Osteoblast (primary cell): ENCODE measurements around the gene OR6T1. TPM values are rescaled to one million over a fixed set of nuclear protein-coding genes. Genes with fewer than 3 reads are reported as not detected.

Experiments used
- DNase-seq: peaks from one replicate; pipeline ENCODE4 v3.0.0; 2011; ENCODE audit warnings: low spot score, mixed read lengths; ENCODE audit not compliant: insufficient read length; ENCODE audit errors: missing footprints
- H2AFZ ChIP-seq: 2 replicates; pipeline ENCODE4 v1.6.0; 2011; ENCODE audit warnings: mild to moderate bottlenecking, low read length
- H3K27ac ChIP-seq: 2 replicates; pipeline ENCODE4 v1.5.1; 2011; ENCODE audit warnings: mild to moderate bottlenecking, low read depth, low read length, moderate library complexity
- H3K27me3 ChIP-seq: 2 replicates; pipeline ENCODE4 v1.6.0; 2012; ENCODE audit warnings: mild to moderate bottlenecking, control low read depth, inconsistent platforms, low read length, moderate library complexity; ENCODE audit not compliant: insufficient read depth
- H3K36me3 ChIP-seq: 2 replicates; pipeline ENCODE4 v1.5.1; 2011; ENCODE audit warnings: mild to moderate bottlenecking, low read length, control low read depth, moderate library complexity; ENCODE audit not compliant: insufficient read depth
- H3K4me1 ChIP-seq: 2 replicates; pipeline ENCODE4 v1.5.1; 2011; ENCODE audit warnings: mild to moderate bottlenecking, low read length, control low read depth, moderate library complexity; ENCODE audit not compliant: insufficient read depth
- H3K4me2 ChIP-seq: 2 replicates; pipeline ENCODE4 v1.6.0; 2011; ENCODE audit warnings: mild to moderate bottlenecking, low read length; ENCODE audit not compliant: insufficient read depth
- H3K4me3 ChIP-seq: fragments of 200-600 bp; sonication (generic); 3 replicates; pipeline ENCODE4 v1.5.1; 2012; ENCODE audit warnings: mild to moderate bottlenecking, low read length, inconsistent platforms; ENCODE audit not compliant: insufficient read depth
- H3K79me2 ChIP-seq: 2 replicates; pipeline ENCODE4 v1.6.0; 2012; ENCODE audit warnings: mild to moderate bottlenecking, low read length, control low read depth, inconsistent platforms; ENCODE audit not compliant: insufficient read depth
- H3K9me3 ChIP-seq: 2 replicates; pipeline ENCODE4 v1.5.1; 2011; ENCODE audit warnings: low read depth, low read length, control low read depth
- H4K20me1 ChIP-seq: 2 replicates; pipeline ENCODE4 v1.6.0; 2012; ENCODE audit warnings: mild to moderate bottlenecking, low read length, control low read depth; ENCODE audit not compliant: insufficient read depth
- total RNA-seq: library from RNA; depleted of rRNA; stranded (reverse); fragments of >200 nt; gene quantifications from 2 replicates; pipeline ENCODE4 v1.2.3, GENCODE V29; 2012
- TF ChIP-seq, protein P1 (sequence below): IDR thresholded peaks from 2 replicates; pipeline ENCODE4 v1.5.1; 2011; ENCODE audit warnings: mild to moderate bottlenecking, low read depth, low read length, moderate library complexity; ENCODE audit errors: extremely low read depth

The OR6T1 gene, protein sequence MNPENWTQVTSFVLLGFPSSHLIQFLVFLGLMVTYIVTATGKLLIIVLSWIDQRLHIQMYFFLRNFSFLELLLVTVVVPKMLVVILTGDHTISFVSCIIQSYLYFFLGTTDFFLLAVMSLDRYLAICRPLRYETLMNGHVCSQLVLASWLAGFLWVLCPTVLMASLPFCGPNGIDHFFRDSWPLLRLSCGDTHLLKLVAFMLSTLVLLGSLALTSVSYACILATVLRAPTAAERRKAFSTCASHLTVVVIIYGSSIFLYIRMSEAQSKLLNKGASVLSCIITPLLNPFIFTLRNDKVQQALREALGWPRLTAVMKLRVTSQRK
- total RNA-seq = not detected in 2 replicates

- TF ChIP-seq, protein P1, sequence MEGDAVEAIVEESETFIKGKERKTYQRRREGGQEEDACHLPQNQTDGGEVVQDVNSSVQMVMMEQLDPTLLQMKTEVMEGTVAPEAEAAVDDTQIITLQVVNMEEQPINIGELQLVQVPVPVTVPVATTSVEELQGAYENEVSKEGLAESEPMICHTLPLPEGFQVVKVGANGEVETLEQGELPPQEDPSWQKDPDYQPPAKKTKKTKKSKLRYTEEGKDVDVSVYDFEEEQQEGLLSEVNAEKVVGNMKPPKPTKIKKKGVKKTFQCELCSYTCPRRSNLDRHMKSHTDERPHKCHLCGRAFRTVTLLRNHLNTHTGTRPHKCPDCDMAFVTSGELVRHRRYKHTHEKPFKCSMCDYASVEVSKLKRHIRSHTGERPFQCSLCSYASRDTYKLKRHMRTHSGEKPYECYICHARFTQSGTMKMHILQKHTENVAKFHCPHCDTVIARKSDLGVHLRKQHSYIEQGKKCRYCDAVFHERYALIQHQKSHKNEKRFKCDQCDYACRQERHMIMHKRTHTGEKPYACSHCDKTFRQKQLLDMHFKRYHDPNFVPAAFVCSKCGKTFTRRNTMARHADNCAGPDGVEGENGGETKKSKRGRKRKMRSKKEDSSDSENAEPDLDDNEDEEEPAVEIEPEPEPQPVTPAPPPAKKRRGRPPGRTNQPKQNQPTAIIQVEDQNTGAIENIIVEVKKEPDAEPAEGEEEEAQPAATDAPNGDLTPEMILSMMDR = no peak
- H4K20me1 ChIP-seq = no peaks in the 10 kb centered on the region
- H3K4me3 ChIP-seq = no peak within 1 kb of the TSS
- H3K27ac ChIP-seq = no peak within 1 kb of the TSS
- H3K79me2 ChIP-seq = no peaks in the 10 kb centered on the region
- no peaks in the 10 kb centered on the region for H3K27me3 ChIP-seq
- no peaks in the 10 kb centered on the region for H3K9me3 ChIP-seq
- no peak within 1 kb of the TSS for H2AFZ ChIP-seq
- H3K36me3 ChIP-seq = no peaks in the 10 kb centered on the region
- H3K4me1 ChIP-seq = no peaks in the 10 kb centered on the region
- DNase-seq = no peak
- H3K4me2 ChIP-seq = no peak within 1 kb of the TSS
Observed at GRCh38 chr11:123943738-123944137, at the start of gene OR6T1. Gene OR6T1 (minus strand): TSS chr11:123943838. CDS start chr11:123943838, 0 bp downstream.

DNA sequence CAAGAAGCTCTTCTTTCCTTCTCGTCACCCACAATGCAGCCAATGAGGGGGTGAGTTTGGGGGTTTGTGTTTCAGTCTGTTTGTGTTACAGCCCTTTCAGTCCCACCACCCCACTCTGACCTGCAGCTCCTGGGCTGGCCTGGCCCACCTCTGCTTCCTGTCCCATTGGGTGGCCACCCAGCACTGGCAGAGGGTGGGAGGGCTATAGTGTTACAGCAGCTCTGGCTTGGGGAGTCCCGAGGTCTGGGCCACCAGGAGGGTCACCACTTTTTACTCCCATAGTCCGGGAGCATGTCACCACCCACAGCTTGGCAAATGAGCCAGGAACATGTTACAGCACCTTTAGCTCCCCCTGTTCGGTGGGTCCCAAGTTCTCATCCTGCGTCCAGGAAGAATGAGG, 35.7 kb upstream of the OR6T1 start:
- no peak overlapping the region for H2AFZ ChIP-seq
- H3K79me2 ChIP-seq = no peaks in the 10 kb centered on the region
- DNase-seq = no peak
- TF ChIP-seq, protein P1 = no peak
- H3K9me3 ChIP-seq = no peaks in the 10 kb centered on the region
- no peak overlapping the region for H3K4me2 ChIP-seq
- H4K20me1 ChIP-seq = no peaks in the 10 kb centered on the region
- H3K4me1 ChIP-seq = no peaks in the 10 kb centered on the region
- H3K36me3 ChIP-seq = no peaks in the 10 kb centered on the region
- H3K4me3 ChIP-seq = no peak overlapping the region
- no peaks in the 10 kb centered on the region for H3K27me3 ChIP-seq
- H3K27ac ChIP-seq = no peak overlapping the region

DNA sequence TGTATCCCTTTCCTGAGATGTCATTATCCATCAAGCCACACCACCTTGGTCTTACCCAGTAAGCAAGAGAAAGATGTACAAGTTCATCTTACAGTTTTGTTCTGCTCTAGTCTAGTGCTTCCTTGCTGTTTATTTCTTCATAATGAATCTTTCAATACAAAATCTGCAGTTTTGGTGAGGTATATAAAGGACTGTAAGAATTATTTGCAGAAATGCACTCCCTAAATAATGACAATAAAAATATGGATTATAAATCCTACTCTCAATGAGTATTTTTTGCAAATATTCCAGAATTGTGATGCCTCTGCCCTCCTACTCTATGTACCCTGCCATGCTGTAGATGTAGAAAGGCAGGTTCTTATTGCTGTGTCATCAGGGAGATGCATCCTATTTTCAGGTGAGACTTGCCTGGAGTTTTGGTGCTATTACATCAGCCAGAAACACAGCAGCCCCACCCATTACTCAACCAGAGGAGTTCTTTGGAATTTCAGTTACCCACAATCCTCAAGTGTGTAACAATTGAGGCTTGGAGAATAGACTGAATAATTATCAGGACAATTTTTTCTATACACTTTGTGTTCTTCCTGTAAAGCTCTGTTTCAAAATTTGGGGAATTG, 34.2 kb upstream of the OR6T1 start, which contains the start of gene OR10S1:
Gene OR10S1, minus strand, starts transcription at position 51 of the 617 bp plus-strand sequence. CDS start 117 bp downstream, outside the sequence.
- DNase-seq = peak; percentile 19
- TF ChIP-seq, protein P1 = no peak
- H3K4me2 ChIP-seq = no peak within 1 kb of the TSS

More for the DNA sequence above, 34.2 kb upstream of the OR6T1 start, which contains the start of gene OR10S1:
- Histone ChIP-seq H3K9me3 (no peaks in the 10 kb centered on the region), H4K20me1 (no peaks in the 10 kb centered on the region), H3K27ac (no peak within 1 kb of the TSS), H3K36me3 (no peaks in the 10 kb centered on the region), H3K79me2 (no peaks in the 10 kb centered on the region), H3K4me3 (no peak within 1 kb of the TSS), H2AFZ (no peak within 1 kb of the TSS), H3K27me3 (no peaks in the 10 kb centered on the region), H3K4me1 (no peaks in the 10 kb centered on the region)
